ENCODE data around the gene LILRA6. TPM values are rescaled to one million over a fixed set of nuclear protein-coding genes. Genes with fewer than 3 reads are reported as not detected.
A peak's percentile ranks its signal among the peaks of the same experiment; 100 is the strongest.
"Not testable (repeated sequence)": the region's sequence is repeated elsewhere in the genome, so short reads cannot be mapped to it uniquely, and the experiment has no call there.

Gene LILRA6
- total RNA-seq (2014; rRNA removed; shearing (Covaris generic)), result not detected in 2 replicates
- total RNA-seq (2022), result not detected in 2 replicates
- Bru-seq, nascent RNA, result not detected
- not detected for BruChase-seq, experiment 1, labeled RNA remaining after a 6-hour chase
- BruChase-seq, experiment 2, labeled RNA remaining after a 2-hour chase, result not detected
- long read RNA-seq, result 0 reads

- H3K4me3 ChIP-seq (ENCODE audit: low read depth, low read length, poor library complexity, severe bottlenecking); H3K36me3 ChIP-seq (ENCODE audit: insufficient read depth, low read length); H3K4me1 ChIP-seq (ENCODE audit: insufficient read depth, low read length, poor library complexity, severe bottlenecking); H2AFZ ChIP-seq (ENCODE audit: low read length); POLR2A ChIA-PET; H3K4me2 ChIP-seq (ENCODE audit: low read length); H3K27ac ChIP-seq (ENCODE audit: low read depth, low read length, poor library complexity, severe bottlenecking); DNase-seq (ENCODE audit: low spot score); H4K20me1 ChIP-seq (ENCODE audit: insufficient read depth, low read length); H3K9me3 ChIP-seq (ENCODE audit: low read length); H3K9me2 ChIP-seq (ENCODE audit: insufficient read depth, low read length); H3K79me2 ChIP-seq (ENCODE audit: insufficient read depth, low read depth, low read length); BruUV-seq (replicated peaks); CTCF ChIA-PET (ENCODE audit: unreplicated experiment); intact Hi-C loops (cut with micrococcal nuclease; ENCODE audit: unreplicated experiment): not testable (repeated sequence)
These were observed at the start of gene LILRA6 for GRCh38 chr19:54242646-54243045. TSS of gene LILRA6 (minus strand) at chr19:54242790.

GRCh38 chr19:54289160-54289559 lies 46.6 kb upstream of the LILRA6 start:
- H2AFZ ChIP-seq (ENCODE audit: low read length); intact Hi-C loops (cut with micrococcal nuclease; ENCODE audit: unreplicated experiment); H3K79me2 ChIP-seq (ENCODE audit: insufficient read depth, low read depth, low read length); CTCF ChIA-PET (ENCODE audit: unreplicated experiment); H4K20me1 ChIP-seq (ENCODE audit: insufficient read depth, low read length); H3K9me3 ChIP-seq (ENCODE audit: low read length); H3K36me3 ChIP-seq (ENCODE audit: insufficient read depth, low read length); H3K4me2 ChIP-seq (ENCODE audit: low read length); POLR2A ChIA-PET; H3K4me3 ChIP-seq (ENCODE audit: low read depth, low read length, poor library complexity, severe bottlenecking); H3K27ac ChIP-seq (ENCODE audit: low read depth, low read length, poor library complexity, severe bottlenecking); DNase-seq (ENCODE audit: low spot score); H3K9me2 ChIP-seq (ENCODE audit: insufficient read depth, low read length); H3K4me1 ChIP-seq (ENCODE audit: insufficient read depth, low read length, poor library complexity, severe bottlenecking); BruUV-seq (replicated peaks): not testable (repeated sequence)

GRCh38 chr19:54287456-54287855 lies 44.9 kb upstream of the LILRA6 start:
- Histone ChIP-seq H3K4me3 (ENCODE audit: low read depth, low read length, poor library complexity, severe bottlenecking) (no peak overlapping the region), H3K9me2 (ENCODE audit: insufficient read depth, low read length) (no peaks in the 10 kb centered on the region), H3K27ac (ENCODE audit: low read depth, low read length, poor library complexity, severe bottlenecking) (no peak overlapping the region), H3K4me1 (ENCODE audit: insufficient read depth, low read length, poor library complexity, severe bottlenecking) (peaks cover 18% of the 10 kb centered on the region), H3K4me2 (ENCODE audit: low read length) (no peak overlapping the region), H3K79me2 (ENCODE audit: insufficient read depth, low read depth, low read length) (no peaks in the 10 kb centered on the region), H2AFZ (ENCODE audit: low read length) (no peak overlapping the region), H3K9me3 (ENCODE audit: low read length) (no peaks in the 10 kb centered on the region), H3K36me3 (ENCODE audit: insufficient read depth, low read length) (no peaks in the 10 kb centered on the region), H4K20me1 (ENCODE audit: insufficient read depth, low read length) (no peaks in the 10 kb centered on the region)
- no peak for DNase-seq (ENCODE audit: low spot score)
- intact Hi-C loops (cut with micrococcal nuclease; ENCODE audit: unreplicated experiment), result no loop called here
- ChIA-PET CTCF (ENCODE audit: unreplicated experiment) (no interaction called here), POLR2A (no interaction called here)
- no TSS peak for BruUV-seq (replicated peaks)
- TF ChIP-seq, protein P1, sequence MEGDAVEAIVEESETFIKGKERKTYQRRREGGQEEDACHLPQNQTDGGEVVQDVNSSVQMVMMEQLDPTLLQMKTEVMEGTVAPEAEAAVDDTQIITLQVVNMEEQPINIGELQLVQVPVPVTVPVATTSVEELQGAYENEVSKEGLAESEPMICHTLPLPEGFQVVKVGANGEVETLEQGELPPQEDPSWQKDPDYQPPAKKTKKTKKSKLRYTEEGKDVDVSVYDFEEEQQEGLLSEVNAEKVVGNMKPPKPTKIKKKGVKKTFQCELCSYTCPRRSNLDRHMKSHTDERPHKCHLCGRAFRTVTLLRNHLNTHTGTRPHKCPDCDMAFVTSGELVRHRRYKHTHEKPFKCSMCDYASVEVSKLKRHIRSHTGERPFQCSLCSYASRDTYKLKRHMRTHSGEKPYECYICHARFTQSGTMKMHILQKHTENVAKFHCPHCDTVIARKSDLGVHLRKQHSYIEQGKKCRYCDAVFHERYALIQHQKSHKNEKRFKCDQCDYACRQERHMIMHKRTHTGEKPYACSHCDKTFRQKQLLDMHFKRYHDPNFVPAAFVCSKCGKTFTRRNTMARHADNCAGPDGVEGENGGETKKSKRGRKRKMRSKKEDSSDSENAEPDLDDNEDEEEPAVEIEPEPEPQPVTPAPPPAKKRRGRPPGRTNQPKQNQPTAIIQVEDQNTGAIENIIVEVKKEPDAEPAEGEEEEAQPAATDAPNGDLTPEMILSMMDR (conservative IDR thresholded peaks at IDR 0.05; ENCODE audit: low read length), result no peak
- no peak for TF ChIP-seq EZH2phosphoT487 (IDR thresholded peaks at IDR 0.05; ENCODE audit: borderline replicate concordance, low read depth, low read length)

GRCh38 chr19:54286283-54286682 lies 43.7 kb upstream of the LILRA6 start:
- H2AFZ ChIP-seq (ENCODE audit: low read length); H3K4me3 ChIP-seq (ENCODE audit: low read depth, low read length, poor library complexity, severe bottlenecking); intact Hi-C loops (cut with micrococcal nuclease; ENCODE audit: unreplicated experiment); POLR2A ChIA-PET; H3K27ac ChIP-seq (ENCODE audit: low read depth, low read length, poor library complexity, severe bottlenecking); CTCF ChIA-PET (ENCODE audit: unreplicated experiment); H3K4me2 ChIP-seq (ENCODE audit: low read length); H3K9me3 ChIP-seq (ENCODE audit: low read length); DNase-seq (ENCODE audit: low spot score); H4K20me1 ChIP-seq (ENCODE audit: insufficient read depth, low read length); H3K79me2 ChIP-seq (ENCODE audit: insufficient read depth, low read depth, low read length); H3K36me3 ChIP-seq (ENCODE audit: insufficient read depth, low read length); H3K9me2 ChIP-seq (ENCODE audit: insufficient read depth, low read length); BruUV-seq (replicated peaks): not testable (repeated sequence)
- H3K4me1 ChIP-seq (ENCODE audit: insufficient read depth, low read length, poor library complexity, severe bottlenecking), result peaks cover 20% of the 10 kb centered on the region

GRCh38 chr19:54285427-54286056 lies 43.0 kb upstream of the LILRA6 start:
- Histone ChIP-seq H3K4me1 (ENCODE audit: insufficient read depth, low read length, poor library complexity, severe bottlenecking) (peaks cover 22% of the 10 kb centered on the region), H3K4me2 (ENCODE audit: low read length) (peak overlapping the region; percentile 24; the same call in 1 of the 2 replicates)
- H3K9me3 ChIP-seq (ENCODE audit: low read length); intact Hi-C loops (cut with micrococcal nuclease; ENCODE audit: unreplicated experiment); BruUV-seq (replicated peaks); H3K4me3 ChIP-seq (ENCODE audit: low read depth, low read length, poor library complexity, severe bottlenecking); H3K79me2 ChIP-seq (ENCODE audit: insufficient read depth, low read depth, low read length); CTCF ChIA-PET (ENCODE audit: unreplicated experiment); H4K20me1 ChIP-seq (ENCODE audit: insufficient read depth, low read length); POLR2A ChIA-PET; DNase-seq (ENCODE audit: low spot score); H3K9me2 ChIP-seq (ENCODE audit: insufficient read depth, low read length); H3K27ac ChIP-seq (ENCODE audit: low read depth, low read length, poor library complexity, severe bottlenecking); H3K36me3 ChIP-seq (ENCODE audit: insufficient read depth, low read length); H2AFZ ChIP-seq (ENCODE audit: low read length): not testable (repeated sequence)
